ENCODE results near the gene CLEC18B. TPM values are rescaled to one million over a fixed set of nuclear protein-coding genes. Genes with fewer than 3 reads are reported as not detected.

CLEC18B gene
- total and polyA plus RNA-seq, 4 donors = 0.65 to 1.9 (median 0.77) TPM; not detected in 1

- no peak overlapping the region for H3K9ac ChIP-seq (ENCODE audit: insufficient read depth in 1 of 2, low read length in 2 of 2)
- no peak overlapping the region for H3K4me3 ChIP-seq
- no peaks in the 10 kb centered on the region for H3K27me3 ChIP-seq (ENCODE audit: control insufficient read depth in 3 of 3, insufficient read depth in 3 of 3, low read length in 2 of 3)
- H3K9me3 ChIP-seq (ENCODE audit: control insufficient read depth in 4 of 4, insufficient read depth in 3 of 4, low read length in 3 of 4) = peaks cover 0 to 2% (median 0%) of the 10 kb centered on the region in 4 donors
- no peak for DNase-seq
- H3K27ac ChIP-seq (ENCODE audit: low read depth in 1 of 2, low read length in 1 of 2) = no peak overlapping the region
- peaks cover 6 to 43% (median 37%) of the 10 kb centered on the region in 4 donors for H3K36me3 ChIP-seq (ENCODE audit: control insufficient read depth in 4 of 4, insufficient read depth in 4 of 4, low read length in 4 of 4)
- H3K4me1 ChIP-seq (ENCODE audit: control insufficient read depth in 5 of 5, insufficient read depth in 5 of 5, low read length in 5 of 5) = peaks cover 0 to 16% (median 0%) of the 10 kb centered on the region in 5 donors
- no peak for ATAC-seq (ENCODE audit: insufficient read depth, low FRiP score)
- WGBS, 2 donors = 96% methylated on average over 20 of the region's 20 CpGs
- TF ChIP-seq, protein P1, sequence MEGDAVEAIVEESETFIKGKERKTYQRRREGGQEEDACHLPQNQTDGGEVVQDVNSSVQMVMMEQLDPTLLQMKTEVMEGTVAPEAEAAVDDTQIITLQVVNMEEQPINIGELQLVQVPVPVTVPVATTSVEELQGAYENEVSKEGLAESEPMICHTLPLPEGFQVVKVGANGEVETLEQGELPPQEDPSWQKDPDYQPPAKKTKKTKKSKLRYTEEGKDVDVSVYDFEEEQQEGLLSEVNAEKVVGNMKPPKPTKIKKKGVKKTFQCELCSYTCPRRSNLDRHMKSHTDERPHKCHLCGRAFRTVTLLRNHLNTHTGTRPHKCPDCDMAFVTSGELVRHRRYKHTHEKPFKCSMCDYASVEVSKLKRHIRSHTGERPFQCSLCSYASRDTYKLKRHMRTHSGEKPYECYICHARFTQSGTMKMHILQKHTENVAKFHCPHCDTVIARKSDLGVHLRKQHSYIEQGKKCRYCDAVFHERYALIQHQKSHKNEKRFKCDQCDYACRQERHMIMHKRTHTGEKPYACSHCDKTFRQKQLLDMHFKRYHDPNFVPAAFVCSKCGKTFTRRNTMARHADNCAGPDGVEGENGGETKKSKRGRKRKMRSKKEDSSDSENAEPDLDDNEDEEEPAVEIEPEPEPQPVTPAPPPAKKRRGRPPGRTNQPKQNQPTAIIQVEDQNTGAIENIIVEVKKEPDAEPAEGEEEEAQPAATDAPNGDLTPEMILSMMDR (IDR thresholded peaks at IDR 0.05; ENCODE audit: control extremely low read depth, extremely low read depth) = no peak
These were observed 29.9 kb upstream of the CLEC18B start for GRCh38 chr16:74450967-74451760.

GRCh38 chr16:74450236-74450635 is 29.0 kb upstream of the CLEC18B start:
- 88 to 89% methylated on average over 3 of the region's 3 CpGs for WGBS, 2 donors
- no peak for DNase-seq

GRCh38 chr16:74449470-74449869 is 28.2 kb upstream of the CLEC18B start:
- DNase-seq = no peak
- Histone ChIP-seq H3K4me3 (no peak overlapping the region), H3K9me3 (ENCODE audit: control insufficient read depth in 4 of 4, insufficient read depth in 3 of 4, low read length in 3 of 4) (peaks cover 0 to 2% (median 0%) of the 10 kb centered on the region in 4 donors), H3K9ac (ENCODE audit: insufficient read depth in 1 of 2, low read length in 2 of 2) (no peak overlapping the region), H3K27ac (ENCODE audit: low read depth in 1 of 2, low read length in 1 of 2) (peak overlapping the region; percentile 64 to 72), H3K27me3 (ENCODE audit: control insufficient read depth in 3 of 3, insufficient read depth in 3 of 3, low read length in 2 of 3) (no peaks in the 10 kb centered on the region), H3K4me1 (ENCODE audit: control insufficient read depth in 5 of 5, insufficient read depth in 5 of 5, low read length in 5 of 5) (peaks cover 0 to 16% (median 0%) of the 10 kb centered on the region in 5 donors), H3K36me3 (ENCODE audit: control insufficient read depth in 4 of 4, insufficient read depth in 4 of 4, low read length in 4 of 4) (peaks cover 0 to 34% (median 28%) of the 10 kb centered on the region in 4 donors)
- ATAC-seq (ENCODE audit: insufficient read depth, low FRiP score) = no peak
- WGBS, 2 donors = 95 to 98% methylated on average over 5 of the region's 5 CpGs
- TF ChIP-seq, protein P1 (IDR thresholded peaks at IDR 0.05; ENCODE audit: control extremely low read depth, extremely low read depth) = no peak

More at GRCh38 chr16:74450236-74450635, 29.0 kb upstream of the CLEC18B start:
- TF ChIP-seq, protein P1 (IDR thresholded peaks at IDR 0.05; ENCODE audit: control extremely low read depth, extremely low read depth) = no peak
- Histone ChIP-seq H3K9ac (ENCODE audit: insufficient read depth in 1 of 2, low read length in 2 of 2) (no peak overlapping the region), H3K4me1 (ENCODE audit: control insufficient read depth in 5 of 5, insufficient read depth in 5 of 5, low read length in 5 of 5) (peaks cover 0 to 16% (median 0%) of the 10 kb centered on the region in 5 donors), H3K9me3 (ENCODE audit: control insufficient read depth in 4 of 4, insufficient read depth in 3 of 4, low read length in 3 of 4) (peaks cover 0 to 2% (median 0%) of the 10 kb centered on the region in 4 donors), H3K27me3 (ENCODE audit: control insufficient read depth in 3 of 3, insufficient read depth in 3 of 3, low read length in 2 of 3) (no peaks in the 10 kb centered on the region), H3K27ac (ENCODE audit: low read depth in 1 of 2, low read length in 1 of 2) (peak overlapping the region; percentile 64 to 72), H3K36me3 (ENCODE audit: control insufficient read depth in 4 of 4, insufficient read depth in 4 of 4, low read length in 4 of 4) (peaks cover under 1 to 35% (median 29%) of the 10 kb centered on the region in 4 donors), H3K4me3 (no peak overlapping the region)
- no peak for ATAC-seq (ENCODE audit: insufficient read depth, low FRiP score)

All from lung (tissue), 12 donors.